ENCODE measurements around the gene ARHGAP31.

ARHGAP31 gene

DNA sequence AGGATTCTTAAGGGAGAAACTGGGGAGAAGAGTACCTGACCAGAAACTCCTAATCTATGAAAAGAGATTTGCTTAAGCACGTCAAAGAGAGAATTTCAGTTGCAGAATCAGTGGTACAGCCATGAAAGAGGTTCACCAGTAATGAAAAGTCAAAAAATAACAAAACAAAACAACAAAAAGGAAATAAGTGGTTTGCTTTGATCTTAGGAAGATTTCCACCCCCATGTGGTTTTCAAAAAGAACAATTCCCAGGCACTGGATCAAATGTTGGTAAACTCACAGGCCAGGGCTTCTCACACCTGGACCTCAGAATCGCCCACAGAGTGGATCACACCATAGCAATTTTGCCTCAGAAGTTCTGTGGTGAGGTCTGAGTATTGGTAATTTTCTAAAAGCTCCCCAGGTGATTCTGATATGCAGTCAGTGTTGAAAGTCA is 101.8 kb downstream of the ARHGAP31 start:
- DNase-seq (ENCODE audit: low spot score) = no peak

DNA sequence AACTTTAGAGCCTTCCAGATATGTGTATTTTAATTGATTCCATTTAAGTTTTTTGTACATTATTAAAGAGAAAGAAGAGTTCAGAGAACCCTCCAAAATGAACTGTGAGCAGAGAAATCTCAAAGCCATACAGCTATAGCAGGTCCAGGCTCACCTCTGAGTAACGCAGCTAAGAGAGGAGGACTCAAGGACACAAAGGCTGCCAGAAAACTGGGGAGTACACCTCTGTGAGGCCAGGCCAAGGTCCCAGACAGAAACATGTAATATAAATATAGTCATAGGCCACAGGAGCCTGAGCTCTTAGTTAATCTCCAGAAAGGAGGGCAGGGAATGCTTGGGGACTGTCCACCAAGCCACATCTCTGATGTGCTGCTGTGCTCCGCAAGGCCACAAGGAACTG is 102.7 kb downstream of the ARHGAP31 start:
- no peak for DNase-seq (ENCODE audit: low spot score)

DNA sequence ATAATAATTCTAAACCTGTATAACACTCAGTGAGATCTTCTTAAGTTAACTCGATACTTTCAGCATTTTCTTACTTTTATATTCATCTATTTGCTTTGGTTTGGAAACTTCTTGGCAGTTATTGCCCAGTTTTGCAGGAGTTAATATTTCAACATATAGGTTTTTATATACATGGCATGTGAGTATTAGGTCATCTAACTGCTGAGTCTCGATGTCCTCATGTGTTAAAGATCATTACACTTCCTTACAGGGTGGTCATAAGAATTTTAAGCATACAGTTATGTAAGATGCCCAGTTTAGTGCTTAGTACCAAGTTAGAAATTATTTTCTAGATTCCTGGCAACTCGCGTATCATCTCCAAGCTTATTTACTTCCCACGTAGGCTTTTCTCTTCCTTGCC is 106.3 kb downstream of the ARHGAP31 start:
- no peak for DNase-seq (ENCODE audit: low spot score)

DNA sequence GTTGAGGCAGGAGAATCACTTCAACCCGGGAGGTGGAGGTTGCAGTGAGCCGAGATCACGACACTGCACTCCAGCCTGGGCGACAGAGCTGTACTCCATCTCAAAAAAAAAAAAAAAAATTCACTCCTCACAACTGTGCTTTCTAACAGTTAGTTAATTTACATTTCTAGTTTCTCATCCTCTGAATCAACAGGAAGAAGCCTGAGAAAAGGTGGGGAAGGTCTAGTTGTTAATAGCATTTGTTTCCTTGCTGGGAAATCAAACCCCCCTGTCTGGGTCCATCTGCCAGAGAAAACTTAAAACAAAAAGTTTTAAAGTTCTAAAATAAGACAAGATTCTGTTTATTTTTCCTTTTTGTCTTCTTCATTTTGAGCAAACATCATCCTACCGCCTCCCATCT is 106.9 kb downstream of the ARHGAP31 start:
- no peak for DNase-seq (ENCODE audit: low spot score)

DNA sequence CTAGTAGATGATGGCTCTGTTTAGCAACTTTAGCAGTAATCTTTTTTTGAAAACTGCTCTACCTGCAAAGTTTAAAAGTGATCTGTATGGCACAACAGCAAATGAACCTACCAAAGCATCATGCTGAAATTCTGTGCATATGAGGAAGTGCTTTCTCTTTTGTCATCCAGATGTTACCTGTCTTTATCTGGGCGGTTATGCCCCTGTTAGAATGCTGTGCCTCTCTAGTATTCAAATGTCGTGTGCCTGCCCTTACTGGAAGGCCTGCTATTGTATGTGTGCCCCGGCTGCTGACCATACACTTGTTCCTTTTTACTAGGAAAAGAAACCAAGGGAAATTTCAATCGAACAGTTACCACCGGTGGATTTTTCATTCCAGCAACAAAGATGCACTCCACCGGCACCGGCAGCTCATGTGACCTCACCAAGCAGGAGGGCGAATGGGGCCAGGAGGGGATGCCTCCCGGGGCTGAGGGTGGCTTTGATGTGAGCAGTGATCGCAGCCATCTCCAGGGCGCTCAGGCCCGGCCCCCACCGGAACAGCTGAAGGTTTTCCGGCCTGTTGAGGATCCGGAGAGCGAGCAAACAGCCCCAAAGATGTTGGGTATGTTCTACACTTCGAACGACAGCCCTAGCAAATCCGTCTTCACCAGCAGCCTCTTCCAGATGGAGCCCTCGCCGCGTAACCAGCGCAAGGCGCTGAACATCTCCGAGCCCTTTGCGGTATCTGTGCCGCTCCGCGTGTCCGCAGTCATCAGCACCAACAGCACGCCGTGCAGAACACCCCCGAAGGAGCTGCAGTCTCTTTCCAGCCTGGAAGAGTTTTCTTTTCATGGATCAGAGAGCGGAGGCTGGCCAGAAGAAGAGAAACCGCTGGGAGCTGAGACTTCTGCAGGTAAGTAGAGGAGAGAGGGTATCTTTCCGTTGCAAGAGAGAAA is 107.6 kb downstream of the ARHGAP31 start:
- DNase-seq (ENCODE audit: low spot score) = no peak

DNA sequence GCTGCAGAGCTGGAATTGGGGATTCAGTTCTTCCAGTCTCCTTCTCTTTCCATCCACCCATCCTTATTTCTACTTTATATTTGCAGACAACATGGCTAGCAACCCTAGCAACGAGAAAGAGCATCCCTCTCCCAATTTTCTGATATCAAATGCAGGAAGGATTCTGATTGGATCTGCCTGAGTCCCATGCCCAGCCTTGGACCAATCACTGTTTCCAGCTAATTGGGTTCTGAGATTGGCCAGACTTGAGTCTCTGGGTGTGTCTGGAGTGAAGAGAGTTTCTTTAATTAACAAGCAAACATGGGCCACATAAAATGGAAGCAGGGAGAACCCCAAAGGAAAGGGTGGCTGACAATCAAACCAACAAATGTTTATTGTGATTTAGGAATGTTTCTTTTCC is 108.6 kb downstream of the ARHGAP31 start:
- no peak for DNase-seq (ENCODE audit: low spot score)

DNA sequence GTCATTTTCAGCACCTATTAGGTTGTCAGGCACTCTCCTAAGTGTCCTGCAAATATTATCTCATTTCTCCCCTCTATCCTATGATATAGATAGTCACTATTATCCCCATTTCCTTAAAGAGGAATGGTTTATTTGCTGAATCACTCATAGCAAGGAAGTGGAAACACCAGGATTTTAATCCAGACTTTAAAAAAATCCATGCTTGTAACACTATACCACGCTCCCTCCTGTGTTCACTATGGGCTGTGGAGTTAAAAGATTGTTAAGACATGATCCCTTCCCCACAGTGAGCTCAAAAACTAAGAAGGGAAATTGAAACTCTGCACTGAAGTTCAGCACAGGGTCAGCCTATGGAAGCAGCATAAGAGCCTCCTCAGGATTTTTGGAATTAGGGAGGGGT is 109.0 kb downstream of the ARHGAP31 start:
- DNase-seq (ENCODE audit: low spot score) = no peak

DNA sequence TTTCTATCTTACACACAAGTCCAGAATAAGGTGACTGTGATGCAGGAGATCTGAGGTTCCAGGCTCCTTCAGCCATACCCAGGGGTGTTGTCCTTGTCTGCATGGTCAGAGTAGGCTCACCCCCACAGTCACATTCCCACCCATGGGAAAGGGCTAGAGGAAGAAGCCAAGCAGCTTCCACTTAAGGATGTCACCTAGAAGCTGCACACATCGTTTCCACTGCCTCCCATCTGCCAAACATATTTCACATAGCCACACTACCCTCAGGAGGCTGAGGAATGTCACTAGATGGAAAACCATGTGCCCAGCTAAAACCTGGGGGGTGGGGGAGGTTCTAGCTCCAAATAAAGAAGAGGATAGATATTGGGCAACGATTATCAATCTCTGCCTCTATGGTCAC is 111.1 kb downstream of the ARHGAP31 start:
- no peak for DNase-seq (ENCODE audit: low spot score)

DNA sequence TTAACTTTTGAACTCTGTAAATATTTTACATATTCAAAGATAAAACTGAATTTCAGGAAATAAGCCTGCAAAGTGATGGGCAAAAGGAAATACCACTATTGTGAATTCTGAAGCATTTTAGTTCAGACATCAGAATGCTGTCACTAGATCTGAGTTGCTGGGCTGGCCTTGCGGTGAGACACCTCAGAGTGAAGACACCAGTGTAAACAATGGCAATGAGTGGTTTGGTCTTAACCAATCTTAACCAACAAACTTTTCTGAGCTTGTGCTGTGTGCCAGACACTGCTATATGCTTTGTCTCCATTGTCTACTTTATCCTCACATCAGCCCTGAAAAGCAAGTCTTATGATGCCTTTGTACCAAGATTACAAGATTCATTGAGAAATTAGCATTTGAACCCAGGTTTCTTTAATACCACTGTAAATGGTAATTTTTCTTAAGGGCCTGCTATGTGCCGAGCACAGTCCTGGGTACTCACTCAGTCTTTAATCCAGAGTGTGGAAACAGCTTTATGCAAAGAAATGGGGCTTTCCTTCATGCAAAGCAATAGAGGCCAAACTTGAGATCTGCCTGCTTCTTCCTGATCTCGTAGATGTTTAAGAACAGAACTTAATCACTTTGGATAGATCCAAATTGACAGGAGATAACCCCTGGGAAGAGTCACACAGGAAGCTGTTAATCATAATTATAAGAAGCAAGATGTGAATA is 114.2 kb downstream of the ARHGAP31 start:
- no peak for DNase-seq (ENCODE audit: low spot score)

DNA sequence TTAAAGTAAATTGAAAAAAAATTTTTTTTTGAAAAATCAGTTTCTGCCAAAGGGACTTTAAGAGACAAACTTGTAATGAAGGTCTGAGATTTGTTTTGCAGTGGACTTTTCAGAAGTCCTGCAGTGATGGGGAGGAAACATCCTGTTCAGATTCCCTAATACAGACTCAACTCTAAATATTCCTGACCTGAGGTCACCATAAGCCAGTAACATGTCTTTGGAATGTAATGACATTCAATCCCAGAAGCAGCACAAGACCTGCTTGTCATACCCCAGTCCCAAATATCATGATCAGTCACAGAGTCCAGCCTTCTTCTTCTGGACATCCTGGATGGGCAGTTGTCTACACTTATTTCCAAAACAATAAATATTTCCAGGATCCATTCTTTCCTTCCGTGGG is 115.7 kb downstream of the ARHGAP31 start:
- no peak for DNase-seq (ENCODE audit: low spot score)

DNA sequence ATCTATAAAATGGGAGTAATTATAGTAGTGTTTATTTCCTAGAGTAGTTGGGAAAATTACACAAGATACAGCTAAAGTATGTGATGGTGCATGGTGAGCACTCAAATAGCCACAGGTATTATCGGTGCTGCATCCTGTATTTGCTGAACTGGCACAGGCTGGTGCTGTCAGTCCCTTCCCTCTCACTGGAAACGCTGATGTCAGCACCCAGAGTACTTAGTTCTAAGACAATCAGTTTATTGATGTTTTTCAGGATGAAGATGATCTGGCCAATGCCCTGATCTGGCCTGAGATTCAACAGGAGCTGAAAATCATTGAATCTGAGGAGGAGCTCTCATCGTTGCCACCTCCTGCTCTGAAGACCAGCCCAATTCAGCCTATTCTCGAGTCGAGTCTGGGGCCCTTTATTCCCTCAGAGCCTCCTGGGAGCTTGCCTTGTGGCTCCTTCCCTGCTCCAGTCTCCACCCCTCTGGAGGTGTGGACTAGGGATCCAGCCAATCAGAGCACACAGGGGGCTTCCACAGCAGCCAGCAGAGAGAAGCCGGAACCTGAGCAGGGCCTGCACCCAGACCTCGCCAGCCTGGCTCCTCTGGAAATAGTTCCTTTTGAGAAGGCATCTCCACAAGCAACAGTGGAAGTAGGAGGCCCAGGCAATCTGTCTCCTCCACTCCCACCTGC is 119.6 kb downstream of the ARHGAP31 start:
- DNase-seq (ENCODE audit: low spot score) = no peak

DNA sequence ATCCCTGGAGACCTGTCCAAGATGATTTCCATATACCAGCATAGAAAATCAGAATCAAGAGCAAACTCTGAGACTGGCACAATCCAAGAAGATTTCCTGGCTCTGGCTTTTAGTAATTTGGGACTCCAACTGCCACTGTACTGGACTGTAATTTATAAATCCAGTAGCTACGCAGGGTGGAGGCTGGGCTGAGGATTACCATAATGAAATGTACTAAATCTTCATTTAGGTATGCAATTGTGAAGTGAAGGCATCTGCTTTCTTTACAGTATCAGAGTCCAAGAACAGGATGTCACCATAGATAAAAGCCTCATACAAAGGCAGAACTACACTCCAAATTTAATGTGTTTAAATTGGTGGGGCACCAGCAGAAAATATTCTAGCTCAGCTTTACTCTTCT is 122.7 kb downstream of the ARHGAP31 start:
- DNase-seq (ENCODE audit: low spot score) = no peak

DNA sequence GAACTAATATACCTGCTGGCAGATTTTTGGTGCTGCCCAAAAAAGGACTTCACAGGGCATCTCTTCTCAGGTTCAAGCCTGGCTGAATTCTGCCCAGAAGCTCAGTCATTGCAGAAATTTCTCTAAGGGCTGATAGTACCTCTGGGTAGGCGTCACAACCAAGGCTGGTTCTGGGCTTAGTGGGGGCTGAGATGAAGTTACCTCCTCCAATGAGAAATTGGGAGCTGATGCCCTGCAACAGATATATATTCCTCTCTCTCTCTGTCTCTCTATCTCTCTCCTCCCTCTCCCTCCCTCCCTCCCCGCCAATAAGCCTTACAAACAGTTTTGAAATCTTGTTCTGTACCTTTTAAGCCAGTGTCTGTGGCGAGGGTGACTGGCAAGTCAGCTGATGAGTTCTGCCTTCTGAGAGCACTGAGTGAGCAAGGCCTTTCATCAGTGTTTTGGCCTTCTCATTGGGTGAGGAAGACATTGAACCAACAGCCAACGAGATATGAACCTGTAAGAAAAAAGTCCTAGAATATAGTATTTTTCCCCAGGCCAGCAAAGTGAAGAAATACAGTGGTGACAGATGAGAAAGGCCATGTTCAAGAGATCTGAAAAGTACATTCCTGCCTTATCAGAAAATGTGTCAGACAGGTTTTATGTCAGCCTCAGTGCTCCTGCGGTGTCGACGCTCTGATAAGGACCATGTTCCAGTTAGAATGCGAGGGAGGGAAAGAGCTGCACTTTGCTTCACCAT is 123.8 kb downstream of the ARHGAP31 start:
- peak; percentile 79 for DNase-seq (ENCODE audit: low spot score)

DNA sequence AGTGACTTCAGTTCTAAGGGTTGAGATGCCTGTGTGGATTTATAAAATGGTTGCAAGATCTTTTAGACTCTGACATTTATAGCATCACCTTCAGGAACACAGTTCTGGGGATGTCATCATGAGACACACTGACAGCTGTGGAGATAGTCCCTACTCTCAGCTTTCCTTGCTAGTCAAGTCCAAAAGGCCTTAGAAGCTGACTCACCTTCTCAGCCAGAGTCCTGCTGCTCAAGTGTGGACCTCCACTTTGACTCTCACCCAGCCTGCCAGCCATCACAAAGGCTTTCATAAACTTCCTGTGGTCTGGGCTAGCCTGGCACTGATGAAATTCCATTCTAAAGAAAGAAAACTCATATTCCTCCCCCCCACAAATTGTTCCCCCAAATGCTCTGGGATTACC is 124.5 kb downstream of the ARHGAP31 start:
- no peak for DNase-seq (ENCODE audit: low spot score)

DNA sequence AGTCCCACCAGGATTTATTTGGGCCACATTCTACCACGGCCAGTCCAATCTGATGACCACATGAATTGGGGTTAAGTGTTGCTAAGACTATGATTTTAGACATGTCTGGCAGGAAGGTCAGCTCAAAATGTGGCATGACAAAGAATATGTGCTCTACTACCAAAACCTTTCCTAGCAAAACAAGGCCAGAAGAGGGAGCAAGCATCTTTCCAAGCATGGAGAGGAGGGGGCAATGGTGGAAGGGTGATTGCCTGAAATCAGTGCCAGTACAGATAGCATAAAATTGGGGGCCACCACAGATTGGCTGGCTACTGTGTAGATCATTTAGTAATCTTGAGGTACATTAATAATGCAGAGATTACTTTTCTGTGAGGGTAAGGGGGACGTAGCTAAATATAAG is 126.0 kb downstream of the ARHGAP31 start:
- no peak for DNase-seq (ENCODE audit: low spot score)

DNA sequence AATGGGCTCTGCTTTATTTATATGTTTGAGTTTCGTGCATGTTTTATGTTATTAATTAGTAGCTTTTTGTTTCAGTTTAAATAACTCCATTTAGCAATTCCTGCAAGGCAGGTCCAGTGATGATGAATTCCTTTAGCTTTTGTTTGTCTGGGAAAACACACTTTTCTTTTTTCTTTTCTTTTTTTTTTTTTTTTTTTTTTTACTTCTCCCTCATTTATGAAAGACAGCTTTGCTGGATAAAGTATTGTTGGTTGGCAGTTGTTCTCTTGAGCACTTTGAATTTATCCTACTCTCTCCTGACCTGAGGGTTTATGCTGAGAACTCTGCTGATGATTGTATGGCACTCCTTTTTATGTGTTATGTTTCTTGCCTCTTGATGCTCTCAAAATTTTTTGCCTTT is 133.5 kb downstream of the ARHGAP31 start:
- no peak for DNase-seq (ENCODE audit: low spot score)

DNA sequence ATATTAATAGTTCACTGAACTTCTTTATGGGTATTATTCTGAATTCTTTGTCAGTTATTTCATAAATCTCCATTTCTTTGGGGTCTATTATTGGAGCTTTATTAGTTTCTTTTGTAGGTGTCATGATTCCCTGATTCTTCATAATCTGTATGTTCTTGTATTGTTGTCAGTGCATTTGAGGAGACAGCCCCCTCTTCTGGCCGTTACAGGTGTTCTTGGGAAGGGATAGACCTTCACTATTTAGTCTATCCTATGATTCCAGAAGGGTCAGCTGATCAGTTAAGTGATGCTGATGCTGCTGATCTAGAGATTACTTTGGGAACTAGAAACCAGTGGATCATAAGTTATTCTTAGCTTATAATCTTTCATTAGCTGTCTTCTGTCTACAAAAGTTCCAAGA is 134.4 kb downstream of the ARHGAP31 start:
- DNase-seq (ENCODE audit: low spot score) = peak; percentile 18

DNA sequence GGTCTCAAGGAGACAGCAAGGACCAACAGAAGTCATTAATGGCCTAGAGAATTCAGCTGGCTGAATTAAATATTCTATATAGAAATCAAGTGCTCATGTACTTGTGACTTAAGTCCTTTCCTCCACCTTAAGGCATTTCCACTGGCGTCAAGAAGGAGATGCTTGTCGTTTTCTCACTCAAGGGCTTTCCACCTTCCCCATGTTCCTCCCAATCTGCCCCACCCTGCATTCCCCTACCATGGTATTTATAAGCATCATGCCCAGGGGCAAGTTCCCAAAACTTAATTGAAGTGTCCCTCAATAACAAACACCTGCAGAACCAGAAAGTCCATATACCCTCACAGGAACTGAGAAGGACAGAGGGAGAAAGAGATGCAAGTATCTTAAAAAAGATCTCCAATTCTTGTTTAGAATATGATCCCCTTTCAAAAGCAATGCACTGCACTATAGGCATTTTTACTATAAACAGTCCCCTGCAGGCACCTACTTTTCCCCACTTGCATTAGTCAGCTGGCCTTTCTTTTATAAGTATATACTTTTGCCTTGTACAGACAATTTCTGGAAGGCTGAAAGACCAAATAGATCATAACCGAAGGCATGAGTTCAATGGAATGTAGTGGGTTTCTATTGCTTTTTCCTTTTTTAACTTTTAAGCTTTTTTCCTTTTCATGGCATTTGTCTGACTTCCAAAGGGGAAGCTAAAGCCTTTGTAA is 139.6 kb downstream of the ARHGAP31 start:
- no peak for DNase-seq (ENCODE audit: low spot score)

DNA sequence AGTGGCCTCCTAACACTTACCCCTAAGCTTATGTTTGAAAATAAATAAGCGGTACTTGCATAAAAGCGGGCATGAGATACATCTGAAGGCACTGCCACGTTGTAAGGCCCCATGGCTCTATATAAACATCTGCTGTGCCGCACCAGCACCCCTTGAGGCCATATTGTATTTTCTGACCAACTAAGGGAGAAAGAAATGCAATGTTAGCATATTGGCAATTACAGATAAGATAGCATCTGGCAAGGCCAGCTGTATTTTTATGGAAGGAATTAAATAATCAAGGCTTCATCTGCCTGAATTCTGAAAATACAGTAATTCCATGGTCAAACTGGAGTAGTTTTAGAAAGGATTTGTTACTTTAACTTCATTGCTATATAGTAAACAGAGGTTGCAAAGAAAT is 140.5 kb downstream of the ARHGAP31 start:
- DNase-seq (ENCODE audit: low spot score) = no peak

DNA sequence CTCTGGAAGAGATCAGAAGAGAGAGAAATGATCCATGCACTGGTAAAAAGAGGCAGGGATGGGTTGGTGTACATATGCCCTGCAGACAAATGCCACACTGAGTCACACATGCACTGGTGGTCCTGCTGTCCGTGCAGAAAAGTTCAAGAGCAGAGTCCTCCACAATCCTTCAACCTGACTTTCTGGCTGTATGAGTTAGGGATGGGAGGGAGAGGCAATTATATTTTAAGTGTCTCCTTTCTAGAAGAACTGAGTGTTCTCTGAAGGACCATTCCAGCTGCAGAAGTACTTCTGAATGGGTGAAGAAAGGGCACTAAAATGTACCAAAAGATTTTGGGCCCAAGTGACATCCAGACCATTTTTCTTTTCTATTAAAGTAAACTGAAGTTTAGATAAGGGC is 142.8 kb downstream of the ARHGAP31 start:
- no peak for DNase-seq (ENCODE audit: low spot score)

DNA sequence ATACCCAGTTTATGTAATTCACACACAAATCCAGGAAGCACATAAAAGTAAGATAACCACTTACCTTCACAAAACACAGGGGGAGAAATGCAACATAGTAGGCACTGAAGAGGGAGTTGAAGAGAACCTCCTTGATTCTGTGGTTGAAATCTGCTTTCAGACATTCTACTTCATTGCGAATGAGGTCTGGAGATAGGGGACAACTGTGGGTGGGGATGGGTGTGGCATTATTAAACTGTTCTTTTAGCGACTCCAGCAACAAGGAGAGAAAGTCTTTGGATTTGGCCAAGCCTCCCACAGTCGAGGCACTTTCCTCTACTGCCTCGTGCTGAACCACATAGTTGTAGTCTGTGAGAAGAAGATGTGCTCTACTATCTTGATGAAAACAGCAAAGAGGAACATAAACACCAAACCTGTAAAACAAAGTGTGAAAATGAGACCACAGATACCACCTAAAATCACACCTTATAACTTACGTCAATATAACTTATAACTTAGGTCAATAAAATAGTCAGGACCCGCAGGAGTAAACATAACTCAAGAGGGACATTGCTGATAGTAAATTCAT is 143.6 kb downstream of the ARHGAP31 start:
- peak; percentile 26 for DNase-seq (ENCODE audit: low spot score)

Data from hematopoietic multipotent progenitor cell treated with erythropoietin and hydrocortisone succinate and interleukin-3 and kit ligand, for 15 days (in vitro differentiated cells).